Kidney capillary endothelial cell (primary cell): ENCODE results near the gene OR13J1.
"Not testable (repeated sequence)": the region's sequence is repeated elsewhere in the genome, so short reads cannot be mapped to it uniquely, and the experiment has no call there.

ENCODE experiments used
- DNase-seq: peaks from one replicate; pipeline ENCODE4 v3.0.0-alpha.2; 2018; ENCODE audit warnings: low spot score

Gene OR13J1

GRCh38 chr9:35905051-35905781, 35.0 kb upstream of the OR13J1 start:
- DNase-seq, result no peak

GRCh38 chr9:35904338-35904737, 34.1 kb upstream of the OR13J1 start:
- DNase-seq, result no peak

GRCh38 chr9:35903049-35903448, 32.8 kb upstream of the OR13J1 start:
- no peak for DNase-seq

GRCh38 chr9:35899021-35899420, 28.8 kb upstream of the OR13J1 start:
- DNase-seq, result no peak

- DNase-seq, result no peak
These were observed 28.1 kb upstream of the OR13J1 start for GRCh38 chr9:35898337-35898736.

GRCh38 chr9:35897376-35898099, 27.3 kb upstream of the OR13J1 start:
- not testable (repeated sequence) for DNase-seq

- DNase-seq, result no peak
These were observed 26.4 kb upstream of the OR13J1 start for GRCh38 chr9:35896570-35896969.

- DNase-seq, result no peak
These were observed 21.9 kb upstream of the OR13J1 start for GRCh38 chr9:35892051-35892450.

GRCh38 chr9:35891646-35892045, 21.4 kb upstream of the OR13J1 start:
- DNase-seq, result no peak

GRCh38 chr9:35884908-35885307, 14.7 kb upstream of the OR13J1 start:
- DNase-seq, result not testable (repeated sequence)

- no peak for DNase-seq
These were observed 12.8 kb upstream of the OR13J1 start for GRCh38 chr9:35882996-35883395.

- DNase-seq, result peak; percentile 45
These were observed 12.2 kb upstream of the OR13J1 start for GRCh38 chr9:35882263-35882848.

- no peak for DNase-seq
These were observed 2.3 kb upstream of the OR13J1 start for GRCh38 chr9:35872505-35872904.

GRCh38 chr9:35871545-35871944, 1.3 kb upstream of the OR13J1 start:
- no peak for DNase-seq

- no peak for DNase-seq
These were observed 482 bp downstream of the OR13J1 start for GRCh38 chr9:35869621-35870216.

GRCh38 chr9:35868933-35869332, 1.3 kb downstream of the OR13J1 start:
- DNase-seq, result no peak

GRCh38 chr9:35867538-35867937, 2.7 kb downstream of the OR13J1 start:
- no peak for DNase-seq

- no peak for DNase-seq
These were observed 5.4 kb downstream of the OR13J1 start for GRCh38 chr9:35864695-35865255.

GRCh38 chr9:35863583-35863982, 6.6 kb downstream of the OR13J1 start:
- DNase-seq, result no peak

- no peak for DNase-seq
These were observed 7.9 kb downstream of the OR13J1 start for GRCh38 chr9:35862328-35862727.

- DNase-seq, result no peak
These were observed 8.9 kb downstream of the OR13J1 start for GRCh38 chr9:35861161-35861897.

- DNase-seq, result no peak
These were observed 10.2 kb downstream of the OR13J1 start for GRCh38 chr9:35859990-35860339.
